ENCODE measurements around the gene NRG3. TPM values are rescaled to one million over a fixed set of nuclear protein-coding genes. Genes with fewer than 3 reads are reported as not detected.

The NRG3 gene
- total RNA-seq: 0.42 to 0.74 TPM (median 0.57 TPM) in 3 replicates

GRCh38 chr10:81874875-81875466, at the start of gene NRG3:
Gene NRG3 (plus strand): TSS chr10:81875194.
- Mint-ChIP-seq H3K9me3 (no peaks in the 10 kb centered on the region), H3K27ac (no peak within 1 kb of the TSS), H3K4me3 (peak within 1 kb of the TSS; percentile 60), H3K36me3 (no peaks in the 10 kb centered on the region), H3K27me3 (ENCODE audit: low read depth) (peaks cover 90% of the 10 kb centered on the region), H3K4me1 (peaks cover 15% of the 10 kb centered on the region)
- DNase-seq (ENCODE audit: low spot score in 2 of 2, unreplicated experiment in 2 of 2): no peak
- no peak for TF ChIP-seq CTCF (IDR thresholded peaks at IDR 0.05; ENCODE audit: unreplicated experiment)

GRCh38 chr10:81828251-81828650, 46.7 kb upstream of the NRG3 start:
- peaks cover 15% of the 10 kb centered on the region for H3K27me3 Mint-ChIP-seq (ENCODE audit: low read depth)
- no peak for DNase-seq (ENCODE audit: low spot score in 2 of 2, unreplicated experiment in 2 of 2)
- TF ChIP-seq CTCF (IDR thresholded peaks at IDR 0.05; ENCODE audit: unreplicated experiment): no peak
- H3K9me3 Mint-ChIP-seq: no peaks in the 10 kb centered on the region
- H3K4me3 Mint-ChIP-seq: no peak overlapping the region
- H3K27ac Mint-ChIP-seq: no peak overlapping the region
- H3K36me3 Mint-ChIP-seq: no peaks in the 10 kb centered on the region
- H3K4me1 Mint-ChIP-seq: no peaks in the 10 kb centered on the region

GRCh38 chr10:81831060-81831459, 43.9 kb upstream of the NRG3 start:
- Mint-ChIP-seq H3K27me3 (ENCODE audit: low read depth) (peaks cover 28% of the 10 kb centered on the region), H3K36me3 (no peaks in the 10 kb centered on the region), H3K4me3 (no peak overlapping the region), H3K27ac (no peak overlapping the region), H3K9me3 (no peaks in the 10 kb centered on the region), H3K4me1 (no peaks in the 10 kb centered on the region)
- DNase-seq (ENCODE audit: low spot score in 2 of 2, unreplicated experiment in 2 of 2): no peak
- no peak for TF ChIP-seq CTCF (IDR thresholded peaks at IDR 0.05; ENCODE audit: unreplicated experiment)

- H3K27ac Mint-ChIP-seq: no peak overlapping the region
- H3K4me3 Mint-ChIP-seq: no peak overlapping the region
- H3K4me1 Mint-ChIP-seq: peaks cover 15% of the 10 kb centered on the region
- no peaks in the 10 kb centered on the region for H3K36me3 Mint-ChIP-seq
- H3K27me3 Mint-ChIP-seq (ENCODE audit: low read depth): peaks cover 41% of the 10 kb centered on the region
- no peaks in the 10 kb centered on the region for H3K9me3 Mint-ChIP-seq
- DNase-seq (ENCODE audit: low spot score in 2 of 2, unreplicated experiment in 2 of 2): no peak
- no peak for TF ChIP-seq CTCF (IDR thresholded peaks at IDR 0.05; ENCODE audit: unreplicated experiment)
Measured at GRCh38 chr10:81838950-81839349, 36.0 kb upstream of the NRG3 start.

GRCh38 chr10:81843042-81843441, 32.0 kb upstream of the NRG3 start:
- Mint-ChIP-seq H3K36me3 (no peaks in the 10 kb centered on the region), H3K27me3 (ENCODE audit: low read depth) (peaks cover 29% of the 10 kb centered on the region), H3K4me1 (peaks cover 15% of the 10 kb centered on the region), H3K4me3 (no peak overlapping the region), H3K9me3 (no peaks in the 10 kb centered on the region), H3K27ac (no peak overlapping the region)
- DNase-seq (ENCODE audit: low spot score in 2 of 2, unreplicated experiment in 2 of 2): no peak
- TF ChIP-seq CTCF (IDR thresholded peaks at IDR 0.05; ENCODE audit: unreplicated experiment): no peak

- DNase-seq (ENCODE audit: low spot score in 2 of 2, unreplicated experiment in 2 of 2): no peak
- Mint-ChIP-seq H3K36me3 (no peaks in the 10 kb centered on the region), H3K4me3 (no peak overlapping the region), H3K9me3 (peaks cover 6% of the 10 kb centered on the region), H3K27ac (no peak overlapping the region), H3K4me1 (peaks cover 5% of the 10 kb centered on the region), H3K27me3 (ENCODE audit: low read depth) (peaks cover 28% of the 10 kb centered on the region)
- TF ChIP-seq CTCF (IDR thresholded peaks at IDR 0.05; ENCODE audit: unreplicated experiment): no peak
Measured at GRCh38 chr10:81847675-81848074, 27.3 kb upstream of the NRG3 start.

Data from mesothelial cell of epicardium (in vitro differentiated cells).